Effector CD4-positive, alpha-beta T cell (primary cell): ENCODE results near the gene TMEM95.

Experiments
- DNase-seq: peaks from one replicate; pipeline ENCODE4 v3.0.0-alpha.2; 2020

The TMEM95 gene

DNA sequence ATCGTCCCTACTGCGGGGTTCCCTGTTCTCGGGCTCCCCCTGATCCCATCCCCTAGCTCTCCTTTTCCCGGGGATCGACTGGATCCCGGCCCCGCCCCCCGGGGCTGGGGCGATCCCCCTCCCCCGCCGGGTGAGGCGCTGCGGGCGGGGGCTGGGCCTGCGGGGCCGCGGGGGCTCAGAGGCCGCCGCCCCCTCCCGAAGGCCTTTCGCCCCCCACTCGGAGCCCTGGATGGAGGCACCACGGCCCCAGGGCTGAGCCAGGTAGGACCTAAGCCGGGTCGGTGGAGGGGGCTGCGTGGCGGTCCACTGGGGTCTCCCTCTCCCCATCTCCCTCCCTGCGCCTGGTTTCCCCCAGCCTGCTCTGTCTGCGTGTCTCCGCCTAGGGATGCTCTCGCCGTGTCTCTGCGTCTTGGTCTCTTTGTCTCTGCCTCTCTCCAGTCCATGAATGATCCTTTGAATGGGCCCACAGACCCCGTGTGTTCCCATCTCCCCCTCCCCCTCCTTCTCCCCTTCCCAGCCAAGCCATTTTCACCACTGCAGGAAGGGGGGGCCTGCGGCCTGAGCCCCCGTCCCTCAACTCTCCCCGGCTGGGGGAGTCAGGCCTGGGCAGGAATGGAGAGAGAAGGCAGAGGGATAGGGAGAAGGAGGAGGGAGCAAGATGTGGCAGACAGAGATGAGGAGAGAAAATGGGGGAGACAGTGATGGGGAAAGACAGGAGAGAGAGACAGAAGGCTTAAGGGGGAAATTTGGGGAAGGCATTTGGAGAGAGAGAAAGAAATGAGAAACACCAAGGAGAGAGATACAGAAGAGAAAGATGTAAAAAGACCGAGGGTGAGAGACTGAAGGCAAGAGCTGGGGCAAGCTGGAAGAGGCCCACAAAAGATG lies 50.6 kb downstream of the TMEM95 start:
- DNase-seq = no peak

DNA sequence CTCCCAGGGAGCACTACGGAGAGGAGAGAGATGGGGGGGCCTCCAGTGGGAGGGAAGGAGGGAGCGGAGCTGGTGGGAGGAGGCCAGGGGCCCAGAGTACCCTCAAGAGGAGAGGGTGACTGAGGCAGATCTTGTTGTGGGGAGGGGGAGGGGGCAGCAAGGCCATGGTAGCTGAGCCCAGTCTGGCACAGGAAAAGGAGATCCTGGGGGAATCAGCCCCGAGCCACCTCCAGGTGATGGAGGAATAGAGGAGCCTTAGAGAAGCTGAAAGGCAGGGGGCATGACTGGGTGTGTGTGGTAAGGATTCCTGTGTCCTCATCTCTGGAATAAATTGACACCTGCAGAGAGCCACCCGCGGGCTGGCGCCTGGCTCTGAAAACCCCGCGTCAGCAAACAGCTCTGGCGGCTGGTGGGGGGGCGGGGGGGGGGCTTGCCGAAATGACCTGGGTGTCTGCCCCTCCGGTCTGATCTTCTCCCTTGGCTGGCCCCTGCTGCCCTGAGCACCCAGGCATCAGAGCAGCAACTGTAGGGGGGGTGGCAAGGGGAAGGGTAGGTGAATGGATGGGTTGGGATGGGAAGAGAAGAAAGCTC lies 51.4 kb downstream of the TMEM95 start:
- no peak for DNase-seq
